T follicular helper cell (primary cell): ENCODE measurements around the gene UBR7.
"Not testable (repeated sequence)": the region's sequence is repeated elsewhere in the genome, so short reads cannot be mapped to it uniquely, and the experiment has no call there.

Experiments
- DNase-seq: peaks from one replicate; pipeline ENCODE4 v3.0.0-alpha.2; 2020; ENCODE audit warnings: low read depth

UBR7 gene

GRCh38 chr14:93195316-93195999 lies 11.6 kb upstream of the UBR7 start:
- no peak for DNase-seq

- no peak for DNase-seq
These were observed 8.0 kb upstream of the UBR7 start for GRCh38 chr14:93199031-93199430.

- DNase-seq = no peak
These were observed 6.5 kb upstream of the UBR7 start for GRCh38 chr14:93200553-93200952.

GRCh38 chr14:93201155-93201704 lies 5.8 kb upstream of the UBR7 start:
- no peak for DNase-seq

- DNase-seq = no peak
These were observed 632 bp downstream of the UBR7 start for GRCh38 chr14:93207468-93208308.

GRCh38 chr14:93212432-93212831 lies 5.4 kb downstream of the UBR7 start:
- DNase-seq = no peak

- no peak for DNase-seq
These were observed 7.5 kb downstream of the UBR7 start for GRCh38 chr14:93214598-93214997.

- DNase-seq = peak; percentile 28
These were observed 12.2 kb downstream of the UBR7 start for GRCh38 chr14:93219103-93219726.

GRCh38 chr14:93220509-93220908 lies 13.5 kb downstream of the UBR7 start:
- no peak for DNase-seq

GRCh38 chr14:93223565-93223964 lies 16.5 kb downstream of the UBR7 start:
- no peak for DNase-seq

GRCh38 chr14:93228550-93228949 lies 21.5 kb downstream of the UBR7 start:
- DNase-seq = no peak

- no peak for DNase-seq
These were observed 23.5 kb downstream of the UBR7 start for GRCh38 chr14:93230539-93230938.

- DNase-seq = no peak
These were observed 24.3 kb downstream of the UBR7 start for GRCh38 chr14:93231129-93231979.

GRCh38 chr14:93232159-93232558 lies 25.1 kb downstream of the UBR7 start:
- no peak for DNase-seq

GRCh38 chr14:93233078-93233477 lies 26.0 kb downstream of the UBR7 start:
- not testable (repeated sequence) for DNase-seq

- no peak for DNase-seq
These were observed 27.7 kb downstream of the UBR7 start for GRCh38 chr14:93234798-93235197.

- no peak for DNase-seq
These were observed 33.0 kb downstream of the UBR7 start for GRCh38 chr14:93239869-93240677.

GRCh38 chr14:93240678-93241000 lies 33.6 kb downstream of the UBR7 start:
- DNase-seq = no peak

GRCh38 chr14:93245764-93246420 lies 38.8 kb downstream of the UBR7 start:
- no peak for DNase-seq

GRCh38 chr14:93246534-93246933 lies 39.5 kb downstream of the UBR7 start:
- no peak for DNase-seq
